ENCODE results near the gene UBA52. TPM values are rescaled to one million over a fixed set of nuclear protein-coding genes. Genes with fewer than 3 reads are reported as not detected.

The UBA52 gene
- polyA plus RNA-seq, 1 of the 3 experiments (the other 2 are of a cell fraction): 2,690 TPM

DNA sequence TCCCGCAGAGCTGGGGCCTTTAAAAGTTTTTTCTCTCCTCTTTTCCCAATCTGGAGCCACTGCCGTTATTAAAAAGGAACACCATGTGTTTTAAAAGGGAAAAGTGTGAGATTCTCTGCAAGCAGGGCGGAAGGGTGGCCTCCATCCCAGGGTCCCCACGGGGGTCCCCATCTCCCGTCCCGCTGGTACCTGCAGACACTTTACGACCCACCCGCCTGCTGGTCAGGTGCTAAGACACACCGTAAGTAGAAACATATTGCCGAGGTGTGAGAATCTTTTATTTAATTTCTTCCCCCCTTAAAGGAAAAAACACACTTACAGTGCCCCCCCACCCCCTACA lies 33.1 kb downstream of the UBA52 start:
- H3F3A ChIP-seq (replicated peaks; ENCODE audit: insufficient read depth): peaks cover 26% of the 10 kb centered on the region
- no peak overlapping the region for H3K4me3 ChIP-seq (ENCODE audit: low read depth in 2 of 2, low read length in 1 of 2)
- H4K20me1 ChIP-seq (ENCODE audit: insufficient read depth): no peaks in the 10 kb centered on the region
- H3K27me3 ChIP-seq (ENCODE audit: insufficient read depth): peaks cover 44% of the 10 kb centered on the region
- WGBS (ENCODE audit: low lambda C conversion rate): 58% methylated on average over 10 of the region's 10 CpGs
- H2AFZ ChIP-seq (ENCODE audit: low read depth): no peak overlapping the region
- H3K36me3 ChIP-seq (replicated peaks in 1 of 2; ENCODE audit: control insufficient read depth in 1 of 2, insufficient read depth in 2 of 2, low read length in 1 of 2): no peaks in the 10 kb centered on the region
- H3K4me1 ChIP-seq (ENCODE audit: control insufficient read depth in 1 of 2, insufficient read depth in 2 of 2, low read depth in 1 of 2, low read length in 1 of 2): no peaks in the 10 kb centered on the region; a peak in 1 of 4 replicates
- H3K27ac ChIP-seq (ENCODE audit: low read depth in 2 of 2, low read length in 1 of 2): no peak overlapping the region
- POLR2A ChIA-PET: no interaction called here
- H3K9me2 ChIP-seq: no peaks in the 10 kb centered on the region
- no peak overlapping the region for H3K4me2 ChIP-seq
- H3K79me2 ChIP-seq (ENCODE audit: insufficient read depth): no peaks in the 10 kb centered on the region
- peak; percentile 23 for DNase-seq
- no peak for TF ChIP-seq RCOR1 (IDR thresholded peaks at IDR 0.05; ENCODE audit: low read length)
- no peak for TF ChIP-seq MAX (IDR thresholded peaks at IDR 0.05; ENCODE audit: low read depth)
- no peak for TF ChIP-seq MEF2A (IDR thresholded peaks at IDR 0.05; ENCODE audit: borderline replicate concordance, low read depth)
- no peak for TF ChIP-seq SMC3 (IDR thresholded peaks at IDR 0.05; ENCODE audit: low read depth, low read length)
- TF ChIP-seq RFX5 (IDR thresholded peaks at IDR 0.05; ENCODE audit: low read length): no peak
- no peak for TF ChIP-seq RAD21 (IDR thresholded peaks at IDR 0.05; ENCODE audit: low read length)
- TF ChIP-seq TEAD4 (IDR thresholded peaks at IDR 0.05; ENCODE audit: borderline replicate concordance, insufficient read depth): no peak
- no peak for TF ChIP-seq TCF12 (IDR thresholded peaks at IDR 0.05)
- TF ChIP-seq FOXM1 (IDR thresholded peaks at IDR 0.05; ENCODE audit: low read depth): no peak
- TF ChIP-seq, protein P1, sequence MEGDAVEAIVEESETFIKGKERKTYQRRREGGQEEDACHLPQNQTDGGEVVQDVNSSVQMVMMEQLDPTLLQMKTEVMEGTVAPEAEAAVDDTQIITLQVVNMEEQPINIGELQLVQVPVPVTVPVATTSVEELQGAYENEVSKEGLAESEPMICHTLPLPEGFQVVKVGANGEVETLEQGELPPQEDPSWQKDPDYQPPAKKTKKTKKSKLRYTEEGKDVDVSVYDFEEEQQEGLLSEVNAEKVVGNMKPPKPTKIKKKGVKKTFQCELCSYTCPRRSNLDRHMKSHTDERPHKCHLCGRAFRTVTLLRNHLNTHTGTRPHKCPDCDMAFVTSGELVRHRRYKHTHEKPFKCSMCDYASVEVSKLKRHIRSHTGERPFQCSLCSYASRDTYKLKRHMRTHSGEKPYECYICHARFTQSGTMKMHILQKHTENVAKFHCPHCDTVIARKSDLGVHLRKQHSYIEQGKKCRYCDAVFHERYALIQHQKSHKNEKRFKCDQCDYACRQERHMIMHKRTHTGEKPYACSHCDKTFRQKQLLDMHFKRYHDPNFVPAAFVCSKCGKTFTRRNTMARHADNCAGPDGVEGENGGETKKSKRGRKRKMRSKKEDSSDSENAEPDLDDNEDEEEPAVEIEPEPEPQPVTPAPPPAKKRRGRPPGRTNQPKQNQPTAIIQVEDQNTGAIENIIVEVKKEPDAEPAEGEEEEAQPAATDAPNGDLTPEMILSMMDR (IDR thresholded peaks at IDR 0.05): no peak
- TF ChIP-seq USF2 (IDR thresholded peaks at IDR 0.05; ENCODE audit: borderline replicate concordance, low read depth, low read length): no peak
- TF ChIP-seq, protein P2, sequence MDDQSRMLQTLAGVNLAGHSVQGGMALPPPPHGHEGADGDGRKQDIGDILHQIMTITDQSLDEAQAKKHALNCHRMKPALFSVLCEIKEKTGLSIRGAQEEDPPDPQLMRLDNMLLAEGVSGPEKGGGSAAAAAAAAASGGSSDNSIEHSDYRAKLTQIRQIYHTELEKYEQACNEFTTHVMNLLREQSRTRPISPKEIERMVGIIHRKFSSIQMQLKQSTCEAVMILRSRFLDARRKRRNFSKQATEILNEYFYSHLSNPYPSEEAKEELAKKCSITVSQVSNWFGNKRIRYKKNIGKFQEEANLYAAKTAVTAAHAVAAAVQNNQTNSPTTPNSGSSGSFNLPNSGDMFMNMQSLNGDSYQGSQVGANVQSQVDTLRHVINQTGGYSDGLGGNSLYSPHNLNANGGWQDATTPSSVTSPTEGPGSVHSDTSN (IDR thresholded peaks at IDR 0.05): no peak
- no peak overlapping the region for H3K9ac ChIP-seq
- CTCF ChIA-PET: interaction anchor here (0.9 to 2.8 kb wide), 7 partner anchors 10 to 262 kb away, joined by 3 to 19 read pairs (median 7); no protein-coding TSS in a partner anchor
- no peaks in the 10 kb centered on the region for H3K9me3 ChIP-seq

GRCh38 chr19:18605196-18605545 lies 33.5 kb downstream of the UBA52 start:
- Histone ChIP-seq H3K36me3 (replicated peaks in 1 of 2; ENCODE audit: control insufficient read depth in 1 of 2, insufficient read depth in 2 of 2, low read length in 1 of 2) (no peaks in the 10 kb centered on the region), H3K79me2 (ENCODE audit: insufficient read depth) (no peaks in the 10 kb centered on the region), H3K4me2 (no peak overlapping the region), H3K4me1 (ENCODE audit: control insufficient read depth in 1 of 2, insufficient read depth in 2 of 2, low read depth in 1 of 2, low read length in 1 of 2) (no peaks in the 10 kb centered on the region; a peak in 1 of 4 replicates), H2AFZ (ENCODE audit: low read depth) (no peak overlapping the region), H3K9me3 (no peaks in the 10 kb centered on the region), H3K27ac (ENCODE audit: low read depth in 2 of 2, low read length in 1 of 2) (no peak overlapping the region), H3K9ac (no peak overlapping the region), H3K9me2 (no peaks in the 10 kb centered on the region), H3K4me3 (ENCODE audit: low read depth in 2 of 2, low read length in 1 of 2) (no peak overlapping the region), H4K20me1 (ENCODE audit: insufficient read depth) (no peaks in the 10 kb centered on the region), H3K27me3 (ENCODE audit: insufficient read depth) (peaks cover 48% of the 10 kb centered on the region), H3F3A (replicated peaks; ENCODE audit: insufficient read depth) (peaks cover 27% of the 10 kb centered on the region)
- WGBS (ENCODE audit: low lambda C conversion rate): 32% methylated on average over 10 of the region's 17 CpGs
- ChIA-PET POLR2A (no interaction called here), CTCF (interaction anchor here (1.7 to 2.8 kb wide), 6 partner anchors 10 to 261 kb away, joined by 3 to 19 read pairs (median 7); no protein-coding TSS in a partner anchor)
- DNase-seq: peak; percentile 45
- TF ChIP-seq SMC3 (IDR thresholded peaks at IDR 0.05; ENCODE audit: low read depth, low read length) (no peak), GABPA (IDR thresholded peaks at IDR 0.05; ENCODE audit: low read depth) (no peak), RAD21 (IDR thresholded peaks at IDR 0.05; ENCODE audit: low read length) (no peak), RXRA (IDR thresholded peaks at IDR 0.05; ENCODE audit: borderline replicate concordance, low read depth) (no peak), FOXJ3 (CRISPR knock-in tag; IDR thresholded peaks at IDR 0.05) (no peak), ZBTB33 (IDR thresholded peaks at IDR 0.05; ENCODE audit: borderline replicate concordance, low read depth) (no peak), EZH2phosphoT487 (IDR thresholded peaks at IDR 0.05; ENCODE audit: borderline replicate concordance, low read depth) (no peak), SIN3A (IDR thresholded peaks at IDR 0.05; ENCODE audit: borderline replicate concordance, low read depth, low read length) (no peak), TAF1 (IDR thresholded peaks at IDR 0.05; ENCODE audit: borderline replicate concordance, low read depth, low read length) (no peak), FOXM1 (IDR thresholded peaks at IDR 0.05; ENCODE audit: low read depth) (no peak), TEAD4 (IDR thresholded peaks at IDR 0.05; ENCODE audit: borderline replicate concordance, insufficient read depth) (no peak)
- TF ChIP-seq, protein P1 (IDR thresholded peaks at IDR 0.05): no peak
